Aorta (tissue), 5 donors: ENCODE results near the gene KIFC3. TPM values are rescaled to one million over a fixed set of nuclear protein-coding genes. Genes with fewer than 3 reads are reported as not detected.
"Not testable (repeated sequence)": the region's sequence is repeated elsewhere in the genome, so short reads cannot be mapped to it uniquely, and the experiment has no call there.

ENCODE experiments used
- ATAC-seq: fragments of 200-7000 bp; cut with Tn5 transposase; one replicate; pipeline ENCODE4 v1.9.1; 2022; ENCODE audit warnings: moderate library complexity; ENCODE audit not compliant: low FRiP score
- DNase-seq, 2 donors: peaks; one replicate each; pipeline ENCODE4 v3.0.0-alpha.2; 2020
- H3K27ac ChIP-seq, 2 donors: one replicate each; pipeline ENCODE4 v1.5.1; 2013; ENCODE audit warnings: low read length in 2 of 2, mild to moderate bottlenecking in 2 of 2, moderate library complexity in 2 of 2, control low read depth in 1 of 2, inconsistent platforms in 1 of 2, low read depth in 1 of 2
- H3K27me3 ChIP-seq, 2 donors: one replicate each; pipeline ENCODE4 v1.6.1; 2013; ENCODE audit warnings: control low read depth in 1 of 2, low read length in 1 of 2, mild to moderate bottlenecking in 1 of 2, moderate library complexity in 1 of 2; ENCODE audit not compliant: insufficient read depth in 2 of 2, control insufficient read depth in 1 of 2
- H3K36me3 ChIP-seq, 2 donors: one replicate each; pipeline ENCODE4 v1.6.1; 2013; ENCODE audit warnings: control low read depth in 1 of 2, low read length in 1 of 2, mild to moderate bottlenecking in 1 of 2; ENCODE audit not compliant: insufficient read depth in 2 of 2, control insufficient read depth in 1 of 2
- H3K4me1 ChIP-seq, 2 donors: one replicate each; pipeline ENCODE4 v1.6.1; 2013; ENCODE audit warnings: low read length in 2 of 2, control low read depth in 1 of 2, mild to moderate bottlenecking in 1 of 2, moderate library complexity in 1 of 2; ENCODE audit not compliant: insufficient read depth in 2 of 2, control insufficient read depth in 1 of 2
- H3K4me3 ChIP-seq, 2 donors: one replicate each; pipeline ENCODE4 v1.5.1; 2013; ENCODE audit warnings: low read length in 2 of 2, control low read depth in 1 of 2, mild to moderate bottlenecking in 1 of 2
- H3K9me3 ChIP-seq: one replicate; pipeline ENCODE4 v1.6.1; 2013; ENCODE audit warnings: mild to moderate bottlenecking, low read length; ENCODE audit not compliant: control insufficient read depth
- WGBS, 2 donors: extraction: QIAGEN DNeasy Blood & Tissue Kit; methylation state at CpG; one replicate each; pipeline ENCODE4 v1.1.7; 2013; 5-methylcytosine and 5-hydroxymethylcytosine counted together
- intact Hi-C, 2 donors: fragments of 100-400 bp; cut with DNase I; formaldehyde crosslinking; loops; one replicate each; pipeline versions ENCODE4 v1.14.2 to v1.15.0; 2022
- polyA plus RNA-seq, 2 donors: library from polyadenylated mRNA; stranded (reverse); fragments of 200-250 nt; gene quantifications; one replicate each; pipeline ENCODE4 v1.2.3, GENCODE V29; 2013
- total RNA-seq, 2 donors: library from RNA; stranded (reverse); fragmentation: NEBNext Ultra II Directional; extraction: Animal tissue kit (Norgen Biotek cat#: 25700); gene quantifications; one replicate each; pipeline ENCODE4 v1.2.1, GENCODE V29; 2021
- donor health status: healthy with polysubstance abuse.
- donor health status: Bipolar disorder and iron deficiency.
- donor health status: DM: no; HTN: no; CAD: no.
- donor health status: DM: no; HTN: no; CAD: no.
- donor health status: DM: yes; HTN: yes; CAD: no.

KIFC3 gene
- total and polyA plus RNA-seq, 4 donors, result 27.4 to 80.1 (median 65.4) TPM

- no peaks in the 10 kb centered on the region for H3K27me3 ChIP-seq
- intact Hi-C loops, result no loop called here
- H3K9me3 ChIP-seq, result no peaks in the 10 kb centered on the region
- no peak overlapping the region for H3K4me3 ChIP-seq
- ATAC-seq (no peak), DNase-seq (no peak)
- no peaks in the 10 kb centered on the region for H3K36me3 ChIP-seq
- no peak overlapping the region for H3K27ac ChIP-seq
- 88 to 93% methylated on average over 8 of the region's 8 CpGs for WGBS, 2 donors
- no peaks in the 10 kb centered on the region for H3K4me1 ChIP-seq
These were observed 38.5 kb upstream of the KIFC3 start for GRCh38 chr16:57840833-57841232.

DNA sequence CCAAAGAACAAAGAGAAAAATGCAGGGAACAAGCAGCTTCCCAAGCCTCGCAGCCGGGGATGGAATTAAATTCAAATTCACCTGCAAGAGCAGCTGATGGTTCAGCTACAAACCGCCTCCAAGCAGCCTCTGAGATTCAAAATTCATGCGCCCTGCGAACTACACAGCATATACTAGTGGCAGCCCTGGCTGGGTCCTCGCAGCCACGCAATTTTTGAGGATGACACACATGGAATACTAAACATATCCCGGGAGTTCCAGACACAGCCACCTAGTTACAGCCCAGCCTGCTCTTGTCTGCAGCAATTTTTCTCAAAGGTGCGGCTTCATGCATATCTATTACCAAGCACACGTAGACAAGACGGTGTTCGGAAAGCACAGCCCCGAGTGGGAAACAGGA is 35.9 kb upstream of the KIFC3 start:
- DNase-seq, result no peak
- no peak for ATAC-seq
- H3K36me3 ChIP-seq, result no peaks in the 10 kb centered on the region
- 59 to 66% methylated on average over 13 of the region's 13 CpGs for WGBS, 2 donors
- intact Hi-C loops, result no loop called here
- H3K27me3 ChIP-seq, result no peaks in the 10 kb centered on the region
- no peaks in the 10 kb centered on the region for H3K4me1 ChIP-seq
- no peaks in the 10 kb centered on the region for H3K9me3 ChIP-seq
- no peak overlapping the region for H3K27ac ChIP-seq
- no peak overlapping the region for H3K4me3 ChIP-seq

- no peaks in the 10 kb centered on the region for H3K27me3 ChIP-seq
- H3K36me3 ChIP-seq, result no peaks in the 10 kb centered on the region
- no peak overlapping the region for H3K27ac ChIP-seq
- no peaks in the 10 kb centered on the region for H3K4me1 ChIP-seq
- no peak overlapping the region for H3K4me3 ChIP-seq
- whole genome bisulfite sequencing, 2 donors, result 84% methylated on average over 10 of the region's 10 CpGs
- DNase-seq, result no peak
- no peaks in the 10 kb centered on the region for H3K9me3 ChIP-seq
- no peak for ATAC-seq
- intact Hi-C loops, result no loop called here
These were observed 35.2 kb upstream of the KIFC3 start for GRCh38 chr16:57837305-57838125.

- H3K4me3 ChIP-seq, H3K9me3 ChIP-seq, H3K36me3 ChIP-seq, H3K27ac ChIP-seq, DNase-seq, H3K4me1 ChIP-seq, H3K27me3 ChIP-seq, intact Hi-C loops, ATAC-seq: not testable (repeated sequence)
- WGBS, 2 donors, result 89 to 93% methylated on average over 4 of the region's 4 CpGs
These were observed 33.1 kb upstream of the KIFC3 start for GRCh38 chr16:57835439-57835838.

DNA sequence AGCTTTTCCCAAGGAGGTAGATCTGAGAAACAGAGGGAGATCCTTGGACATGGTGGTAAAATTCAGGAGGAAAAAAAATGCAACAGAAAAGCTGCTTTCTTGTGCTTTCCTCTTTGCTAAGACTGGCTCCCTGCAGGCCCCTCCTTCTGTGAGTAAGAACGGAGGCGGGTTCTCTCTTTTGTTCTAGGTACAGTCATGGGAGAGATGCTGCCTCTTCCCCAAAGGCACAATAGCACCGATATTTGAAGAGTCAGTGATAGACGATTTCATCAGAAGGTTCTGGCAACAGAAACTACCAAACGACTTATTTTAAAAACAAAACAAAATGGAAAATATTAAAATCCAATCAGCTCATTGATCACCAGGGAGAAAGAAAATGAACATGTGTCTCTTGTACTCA is 32.6 kb upstream of the KIFC3 start:
- H3K27me3 ChIP-seq, result no peaks in the 10 kb centered on the region
- intact Hi-C loops, result no loop called here
- no peaks in the 10 kb centered on the region for H3K4me1 ChIP-seq
- no peak overlapping the region for H3K27ac ChIP-seq
- H3K4me3 ChIP-seq, result no peak overlapping the region
- no peak for ATAC-seq
- WGBS, 2 donors, result 67 to 72% methylated on average over 5 of the region's 5 CpGs
- no peak for DNase-seq
- H3K9me3 ChIP-seq, result no peaks in the 10 kb centered on the region
- H3K36me3 ChIP-seq, result no peaks in the 10 kb centered on the region

DNA sequence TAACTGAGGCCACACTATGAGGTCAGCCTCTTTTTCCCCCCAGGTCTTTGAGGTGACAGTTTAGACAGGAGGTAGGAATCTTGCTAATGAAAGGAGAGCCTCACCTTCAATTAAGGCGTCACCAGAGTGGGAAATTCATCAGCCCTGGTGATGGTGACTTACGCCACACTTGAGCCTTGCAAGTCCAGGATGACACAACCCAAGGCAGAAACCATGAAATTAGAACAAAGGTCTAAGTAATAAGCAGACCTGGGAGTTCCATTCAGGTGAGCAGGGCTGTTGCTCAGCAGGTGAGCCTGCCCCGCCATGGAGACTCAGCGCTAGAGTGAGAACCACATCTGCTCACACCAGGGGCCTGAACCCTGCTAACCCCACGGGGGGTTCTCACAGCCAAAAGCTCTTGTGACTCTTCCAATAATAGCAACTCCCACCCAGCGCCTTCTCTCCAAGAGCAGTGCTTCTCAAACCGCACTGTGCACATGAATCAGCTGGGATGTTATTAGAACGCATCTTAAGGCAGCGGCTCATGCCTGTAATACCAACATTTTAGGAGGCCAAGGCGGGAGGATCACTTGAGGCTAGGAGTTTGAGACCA is 28.7 kb upstream of the KIFC3 start:
- Histone ChIP-seq H3K9me3 (no peaks in the 10 kb centered on the region), H3K36me3 (no peaks in the 10 kb centered on the region), H3K4me3 (no peak overlapping the region), H3K27ac (peak overlapping the region in 1 of 2 donors; percentile 61), H3K4me1 (no peaks in the 10 kb centered on the region), H3K27me3 (no peaks in the 10 kb centered on the region)
- no peak for DNase-seq
- peak; percentile 8 for ATAC-seq
- 74 to 81% methylated on average over 10 of the region's 10 CpGs for WGBS, 2 donors
- intact Hi-C loops, result no loop called here

- Histone ChIP-seq H3K4me1 (no peaks in the 10 kb centered on the region), H3K36me3 (no peaks in the 10 kb centered on the region), H3K27ac (peak overlapping the region in 1 of 2 donors; percentile 36), H3K27me3 (no peaks in the 10 kb centered on the region), H3K4me3 (no peak overlapping the region), H3K9me3 (no peaks in the 10 kb centered on the region)
- intact Hi-C loops, result no loop called here
- 73 to 75% methylated on average over 3 of the region's 3 CpGs for WGBS, 2 donors
- DNase-seq, result no peak
- ATAC-seq, result no peak
These were observed 27.7 kb upstream of the KIFC3 start for GRCh38 chr16:57829969-57830360.

- DNase-seq, result peak in 1 of 2 donors; percentile 61
- H3K4me3 ChIP-seq, result no peak overlapping the region
- no peaks in the 10 kb centered on the region for H3K9me3 ChIP-seq
- no peaks in the 10 kb centered on the region for H3K27me3 ChIP-seq
- H3K27ac ChIP-seq, result no peak overlapping the region
- H3K4me1 ChIP-seq, result no peaks in the 10 kb centered on the region
- intact Hi-C loops, result no loop called here
- no peaks in the 10 kb centered on the region for H3K36me3 ChIP-seq
- WGBS, 2 donors, result 90 to 91% methylated on average over 13 of the region's 13 CpGs
- no peak for ATAC-seq
These were observed 26.2 kb upstream of the KIFC3 start for GRCh38 chr16:57828272-57829161.
